DOHH2 (cell line): ENCODE results near the gene SLC4A1AP.

Experiments
- CTCF ChIP-seq: fragments of 200-600 bp; sonication (generic); IDR thresholded peaks from one replicate; pipeline ENCODE4 v1.5.1; 2014; ENCODE audit warnings: antibody characterized with exemption, mild to moderate bottlenecking, low read depth, low read length; ENCODE audit not compliant: poor library complexity, severe bottlenecking
- EZH2phosphoT487 ChIP-seq: fragments of 200-600 bp; sonication (generic); IDR thresholded peaks from 2 replicates; pipeline ENCODE4 v1.6.1; 2017; ENCODE audit warnings: borderline replicate concordance, mild to moderate bottlenecking, antibody characterized with exemption, low read length, moderate library complexity, mixed read lengths

GRCh38 chr2:27713201-27713600, 49.5 kb downstream of the SLC4A1AP start:
- TF ChIP-seq CTCF (no peak), EZH2phosphoT487 (no peak)
